Suprapubic skin (tissue), 4 donors: Measurements from ENCODE around the gene TECTA. TPM values are rescaled to one million over a fixed set of nuclear protein-coding genes. Genes with fewer than 3 reads are reported as not detected.

ENCODE experiments used
- DNase-seq, 2 donors: peaks; one replicate each; pipeline ENCODE4 v3.0.0-alpha.2; 2019; ENCODE audit warnings: low spot score in 2 of 2
- H3K27ac ChIP-seq: fragments of 200-600 bp; sonication (generic); one replicate; pipeline ENCODE4 v1.5.1; 2019
- H3K27me3 ChIP-seq: fragments of 200-600 bp; sonication (generic); one replicate; pipeline ENCODE4 v1.5.1; 2019
- H3K36me3 ChIP-seq: fragments of 200-600 bp; sonication (generic); one replicate; pipeline ENCODE4 v1.5.1; 2019
- H3K4me1 ChIP-seq: fragments of 200-600 bp; sonication (generic); one replicate; pipeline ENCODE4 v1.5.1; 2019
- H3K4me3 ChIP-seq: fragments of 200-600 bp; sonication (generic); one replicate; pipeline ENCODE4 v1.5.1; 2019; ENCODE audit warnings: mild to moderate bottlenecking
- H3K9me3 ChIP-seq: fragments of 200-600 bp; sonication (generic); one replicate; pipeline ENCODE4 v1.5.1; 2019
- CTCF ChIP-seq, 2 donors: fragments of 200-600 bp in 1 of 2; fragments of 450-650 bp in 1 of 2; sonication (generic) in 1 of 2; IDR thresholded peaks; one replicate each; pipeline ENCODE4 v1.5.1; 2016 to 2019; ENCODE audit warnings: antibody characterized with exemption in 2 of 2, mild to moderate bottlenecking in 1 of 2, moderate library complexity in 1 of 2
- EP300 ChIP-seq: sonication (generic); formaldehyde crosslinking; IDR thresholded peaks from one replicate; pipeline ENCODE4 v1.6.1; 2017; ENCODE audit warnings: antibody characterized with exemption
- POLR2A ChIP-seq, 2 donors: fragments of 450-650 bp; IDR thresholded peaks; one replicate each; pipeline ENCODE4 v1.6.1; 2017; ENCODE audit warnings: antibody characterized with exemption in 2 of 2, mild to moderate bottlenecking in 2 of 2, moderate library complexity in 2 of 2
- POLR2AphosphoS5 ChIP-seq, 3 donors: sonication (generic); formaldehyde crosslinking; IDR thresholded peaks; one replicate each; pipeline ENCODE4 v1.6.1; 2017; ENCODE audit warnings: antibody characterized with exemption in 3 of 3
- WGBS: methylation state at CpG from one replicate; pipeline ENCODE4 v1.1.5; 2018; 5-methylcytosine and 5-hydroxymethylcytosine counted together
- total RNA-seq, 4 donors: library from RNA; depleted of rRNA; stranded (reverse); fragments of >200 nt; gene quantifications; one replicate each; pipeline ENCODE4 v1.1.0, GENCODE V29; 2016

The TECTA gene
- total RNA-seq, 4 donors from 2014 or later = 0.19 to 1.4 (median 0.62) TPM

GRCh38 chr11:121225382-121225781 is 124.3 kb downstream of the TECTA start:
- Histone ChIP-seq H3K36me3 (no peaks in the 10 kb centered on the region), H3K9me3 (no peaks in the 10 kb centered on the region), H3K4me3 (no peak overlapping the region), H3K27me3 (peaks cover 2% of the 10 kb centered on the region), H3K27ac (no peak overlapping the region), H3K4me1 (no peaks in the 10 kb centered on the region)
- no peak for TF ChIP-seq CTCF (IDR thresholded peaks at IDR 0.05)
- TF ChIP-seq EP300 = no peak
- no peak for TF ChIP-seq POLR2A (IDR thresholded peaks at IDR 0.05)
- TF ChIP-seq POLR2AphosphoS5 (IDR thresholded peaks at IDR 0.05) = no peak
- 80% methylated on average over 4 of the region's 4 CpGs for WGBS
- DNase-seq = no peak

- no peak for DNase-seq
- no peak overlapping the region for H3K4me3 ChIP-seq
- no peak overlapping the region for H3K27ac ChIP-seq
- no peak for TF ChIP-seq POLR2AphosphoS5 (IDR thresholded peaks at IDR 0.05)
- TF ChIP-seq CTCF (IDR thresholded peaks at IDR 0.05) = no peak
- TF ChIP-seq POLR2A (IDR thresholded peaks at IDR 0.05) = no peak
- no peak for TF ChIP-seq EP300
- H3K36me3 ChIP-seq = no peaks in the 10 kb centered on the region
- no peaks in the 10 kb centered on the region for H3K9me3 ChIP-seq
- WGBS = 60% methylated on average over 1 of the region's 1 CpG
- H3K27me3 ChIP-seq = peaks cover 8% of the 10 kb centered on the region
- H3K4me1 ChIP-seq = no peaks in the 10 kb centered on the region
These were observed 125.6 kb downstream of the TECTA start for GRCh38 chr11:121226415-121227263.

GRCh38 chr11:121228851-121229250 is 127.8 kb downstream of the TECTA start:
- H3K4me3 ChIP-seq = no peak overlapping the region
- H3K9me3 ChIP-seq = no peaks in the 10 kb centered on the region
- TF ChIP-seq POLR2A (IDR thresholded peaks at IDR 0.05) (no peak), EP300 (no peak), CTCF (IDR thresholded peaks at IDR 0.05) (no peak), POLR2AphosphoS5 (IDR thresholded peaks at IDR 0.05) (no peak)
- no peak overlapping the region for H3K27ac ChIP-seq
- no peaks in the 10 kb centered on the region for H3K4me1 ChIP-seq
- H3K27me3 ChIP-seq = peaks cover 8% of the 10 kb centered on the region
- DNase-seq = no peak
- H3K36me3 ChIP-seq = no peaks in the 10 kb centered on the region
- 88% methylated on average over 1 of the region's 1 CpG for WGBS

GRCh38 chr11:121229495-121230215 is 128.6 kb downstream of the TECTA start:
- no peaks in the 10 kb centered on the region for H3K4me1 ChIP-seq
- H3K27me3 ChIP-seq = peaks cover 8% of the 10 kb centered on the region
- no peaks in the 10 kb centered on the region for H3K36me3 ChIP-seq
- TF ChIP-seq CTCF (IDR thresholded peaks at IDR 0.05) (no peak), EP300 (no peak), POLR2AphosphoS5 (IDR thresholded peaks at IDR 0.05) (no peak), POLR2A (IDR thresholded peaks at IDR 0.05) (no peak)
- WGBS = 93% methylated on average over 5 of the region's 5 CpGs
- H3K27ac ChIP-seq = no peak overlapping the region
- H3K9me3 ChIP-seq = no peaks in the 10 kb centered on the region
- no peak for DNase-seq
- H3K4me3 ChIP-seq = no peak overlapping the region
